Renal cortical epithelial cell (primary cell): ENCODE results near the gene SPOCK1. TPM values are rescaled to one million over a fixed set of nuclear protein-coding genes. Genes with fewer than 3 reads are reported as not detected.

Experiments
- DNase-seq: peaks from one replicate; pipeline ENCODE4 v3.0.0-alpha.2; 2011; ENCODE audit warnings: low read depth
- total RNA-seq: library from RNA; depleted of rRNA; stranded (reverse); fragments of >200 nt; gene quantifications from 2 replicates; pipeline ENCODE4 v1.2.3, GENCODE V29; 2014

SPOCK1 gene
- total RNA-seq, 1 donor from 2014 or later = 224 TPM

GRCh38 chr5:137329586-137330296 lies 169.4 kb downstream of the SPOCK1 start:
- DNase-seq = no peak

GRCh38 chr5:137328991-137329390 lies 170.1 kb downstream of the SPOCK1 start:
- no peak for DNase-seq

- DNase-seq = no peak
Measured at GRCh38 chr5:137328463-137328862, 170.7 kb downstream of the SPOCK1 start.

GRCh38 chr5:137325721-137326120 lies 173.4 kb downstream of the SPOCK1 start:
- no peak for DNase-seq

GRCh38 chr5:137320056-137321045 lies 178.8 kb downstream of the SPOCK1 start:
- DNase-seq = peak; percentile 86

- no peak for DNase-seq
Measured at GRCh38 chr5:137318027-137318426, 181.1 kb downstream of the SPOCK1 start.

GRCh38 chr5:137316346-137316736 lies 182.8 kb downstream of the SPOCK1 start:
- peak; percentile 66 for DNase-seq

- no peak for DNase-seq
Measured at GRCh38 chr5:137315534-137316345, 183.4 kb downstream of the SPOCK1 start.

GRCh38 chr5:137315109-137315508 lies 184.0 kb downstream of the SPOCK1 start:
- DNase-seq = no peak

- no peak for DNase-seq
Measured at GRCh38 chr5:137313526-137314175, 185.5 kb downstream of the SPOCK1 start.

- no peak for DNase-seq
Measured at GRCh38 chr5:137312011-137312410, 187.1 kb downstream of the SPOCK1 start.

- peak; percentile 94 for DNase-seq
Measured at GRCh38 chr5:137310051-137310730, 188.9 kb downstream of the SPOCK1 start.

- DNase-seq = no peak
Measured at GRCh38 chr5:137309290-137309689, 189.8 kb downstream of the SPOCK1 start.

GRCh38 chr5:137308311-137308710 lies 190.8 kb downstream of the SPOCK1 start:
- no peak for DNase-seq

- DNase-seq = no peak
Measured at GRCh38 chr5:137306903-137307302, 192.2 kb downstream of the SPOCK1 start.

GRCh38 chr5:137305971-137306602 lies 193.0 kb downstream of the SPOCK1 start:
- DNase-seq = no peak

GRCh38 chr5:137304226-137304874 lies 194.8 kb downstream of the SPOCK1 start:
- DNase-seq = peak; percentile 39

- no peak for DNase-seq
Measured at GRCh38 chr5:137303509-137303908, 195.6 kb downstream of the SPOCK1 start.

- DNase-seq = peak; percentile 61
Measured at GRCh38 chr5:137300411-137301240, 198.5 kb downstream of the SPOCK1 start.
